BLaER1 treated with 17β-estradiol and CSF1 and Interleukin-3, amounts not matched to agents 10 nM and 100 nM (cell line): ENCODE data around the gene MGST2.
A peak's percentile ranks its signal among the peaks of the same experiment; 100 is the strongest.
"Not testable (repeated sequence)": the region's sequence is repeated elsewhere in the genome, so short reads cannot be mapped to it uniquely, and the experiment has no call there.

Experiments used
- H3K27ac ChIP-seq, 11 experiments: shearing (Covaris generic); formaldehyde crosslinking; 2 replicates each; pipeline ENCODE4 v1.8.1; 2022
- H3K27me3 ChIP-seq, 11 experiments: shearing (Covaris generic); formaldehyde crosslinking; 2 replicates each; pipeline ENCODE4 v1.8.1; 2022
- H3K36me3 ChIP-seq, 11 experiments: shearing (Covaris generic); formaldehyde crosslinking; 2 replicates each; pipeline ENCODE4 v1.8.1; 2022
- H3K4me1 ChIP-seq, 10 experiments: shearing (Covaris generic); formaldehyde crosslinking; 2 replicates each; pipeline ENCODE4 v1.8.1; 2022
- H3K4me2 ChIP-seq, 11 experiments: shearing (Covaris generic); formaldehyde crosslinking; 2 replicates each; pipeline ENCODE4 v1.8.1; 2022
- H3K4me3 ChIP-seq, 10 experiments: shearing (Covaris generic); formaldehyde crosslinking; 2 replicates each; pipeline ENCODE4 v1.8.1; 2022
- H3K9ac ChIP-seq, 11 experiments: shearing (Covaris generic); formaldehyde crosslinking; 2 replicates each; pipeline ENCODE4 v1.8.1; 2022
- H3K9me3 ChIP-seq, 11 experiments: shearing (Covaris generic); formaldehyde crosslinking; replicated peaks in 1 of 11; 2 replicates each; pipeline ENCODE4 v1.8.1; 2022
- H4K20me1 ChIP-seq, 11 experiments: shearing (Covaris generic); formaldehyde crosslinking; 2 replicates each; pipeline ENCODE4 v1.8.1; 2022
- Cebpa-rat ChIP-seq, 11 experiments: shearing (Covaris generic); IDR thresholded peaks; 2 replicates each; pipeline ENCODE4 v1.8.1; 2022

MGST2 gene

GRCh38 chr4:139629436-139630125, 36.0 kb upstream of the MGST2 start:
- no peaks in the 10 kb centered on the region for H4K20me1 ChIP-seq
- no peaks in the 10 kb centered on the region for H3K9me3 ChIP-seq
- H3K9ac ChIP-seq = no peak overlapping the region
- H3K4me3 ChIP-seq = no peak overlapping the region
- TF ChIP-seq Cebpa-rat (IDR thresholded peaks at IDR 0.05) = no peak
- no peaks in the 10 kb centered on the region for H3K36me3 ChIP-seq
- H3K4me1 ChIP-seq = peaks cover 0 to 32% (median 0%) of the 10 kb centered on the region in 10 experiments; a peak in 5 of 20 replicates
- H3K27ac ChIP-seq = no peak overlapping the region
- peak overlapping the region in 4 of 11 experiments; percentile 2 to 9 (median 5); a peak in 2 of 22 replicates for H3K4me2 ChIP-seq
- no peaks in the 10 kb centered on the region for H3K27me3 ChIP-seq

- Histone ChIP-seq H3K4me1 (peaks cover 0 to 27% (median 0%) of the 10 kb centered on the region in 10 experiments; a peak in 5 of 20 replicates), H3K27ac (no peak overlapping the region), H4K20me1 (no peaks in the 10 kb centered on the region), H3K9me3 (no peaks in the 10 kb centered on the region), H3K4me2 (no peak overlapping the region), H3K4me3 (no peak overlapping the region), H3K27me3 (no peaks in the 10 kb centered on the region), H3K9ac (no peak overlapping the region), H3K36me3 (no peaks in the 10 kb centered on the region)
- no peak for TF ChIP-seq Cebpa-rat (IDR thresholded peaks at IDR 0.05)
Measured at GRCh38 chr4:139630126-139630495, 35.5 kb upstream of the MGST2 start.

- H3K4me3 ChIP-seq = no peak overlapping the region
- H3K4me1 ChIP-seq = peaks cover 0 to 27% (median 0%) of the 10 kb centered on the region in 10 experiments; a peak in 5 of 20 replicates
- no peak overlapping the region for H3K27ac ChIP-seq
- H3K36me3 ChIP-seq = no peaks in the 10 kb centered on the region
- H3K4me2 ChIP-seq = no peak overlapping the region
- no peak for TF ChIP-seq Cebpa-rat (IDR thresholded peaks at IDR 0.05)
- no peak overlapping the region for H3K9ac ChIP-seq
- H3K27me3 ChIP-seq = no peaks in the 10 kb centered on the region
- 0 out of 22 replicates have a peak, but pooled peaks cover 0 to under 1% (median 0%) of the 10 kb centered on the region in 11 experiments for H3K9me3 ChIP-seq
- no peaks in the 10 kb centered on the region for H4K20me1 ChIP-seq
Measured at GRCh38 chr4:139630991-139631390, 34.6 kb upstream of the MGST2 start.

- H3K9ac ChIP-seq = no peak overlapping the region
- no peaks in the 10 kb centered on the region for H3K36me3 ChIP-seq
- H3K4me3 ChIP-seq = no peak overlapping the region
- TF ChIP-seq Cebpa-rat (IDR thresholded peaks at IDR 0.05) = no peak
- H3K9me3 ChIP-seq = peaks cover 0 to 8% (median 2%) of the 10 kb centered on the region in 11 experiments; a peak in 4 of 22 replicates
- no peaks in the 10 kb centered on the region for H3K27me3 ChIP-seq
- peaks cover 0 to 27% (median 0%) of the 10 kb centered on the region in 10 experiments; a peak in 5 of 20 replicates for H3K4me1 ChIP-seq
- H3K27ac ChIP-seq = no peak overlapping the region
- H4K20me1 ChIP-seq = no peaks in the 10 kb centered on the region
- H3K4me2 ChIP-seq = peak overlapping the region in 1 of 11 experiments; percentile 23; a peak in 1 of 22 replicates
Measured at GRCh38 chr4:139631791-139632190, 33.8 kb upstream of the MGST2 start.

- H3K27ac ChIP-seq, H3K36me3 ChIP-seq, H3K9ac ChIP-seq, H4K20me1 ChIP-seq, H3K27me3 ChIP-seq, H3K4me3 ChIP-seq: not testable (repeated sequence)
- peaks cover 6 to 18% (median 11%) of the 10 kb centered on the region in 11 experiments; a peak in 21 of 22 replicates for H3K9me3 ChIP-seq
- peak overlapping the region in 2 of 11 experiments; percentile 38 to 59; a peak in 4 of 22 replicates for H3K4me2 ChIP-seq
- H3K4me1 ChIP-seq = peaks cover 0 to 27% (median 0%) of the 10 kb centered on the region in 10 experiments; a peak in 5 of 20 replicates
Measured at GRCh38 chr4:139632739-139633138, 32.9 kb upstream of the MGST2 start.

GRCh38 chr4:139633195-139633594, 32.4 kb upstream of the MGST2 start:
- H4K20me1 ChIP-seq = no peaks in the 10 kb centered on the region
- peaks cover 0 to 27% (median 0%) of the 10 kb centered on the region in 10 experiments; a peak in 5 of 20 replicates for H3K4me1 ChIP-seq
- H3K4me3 ChIP-seq = no peak overlapping the region
- no peak overlapping the region for H3K27ac ChIP-seq
- H3K27me3 ChIP-seq = no peaks in the 10 kb centered on the region
- peak overlapping the region in 3 of 11 experiments; percentile 11 to 59 (median 38); a peak in 5 of 22 replicates for H3K4me2 ChIP-seq
- H3K9ac ChIP-seq = no peak overlapping the region
- H3K36me3 ChIP-seq = no peaks in the 10 kb centered on the region; a peak in 1 of 22 replicates
- H3K9me3 ChIP-seq = peaks cover 10 to 22% (median 16%) of the 10 kb centered on the region in 11 experiments
- TF ChIP-seq Cebpa-rat (IDR thresholded peaks at IDR 0.05) = no peak

GRCh38 chr4:139633661-139634060, 32.0 kb upstream of the MGST2 start:
- no peaks in the 10 kb centered on the region for H4K20me1 ChIP-seq
- H3K4me1 ChIP-seq = peaks cover 0 to 27% (median 0%) of the 10 kb centered on the region in 10 experiments; a peak in 5 of 20 replicates
- H3K27me3 ChIP-seq = no peaks in the 10 kb centered on the region
- no peaks in the 10 kb centered on the region; a peak in 1 of 22 replicates for H3K36me3 ChIP-seq
- H3K27ac ChIP-seq = no peak overlapping the region
- TF ChIP-seq Cebpa-rat (IDR thresholded peaks at IDR 0.05) = no peak
- H3K9me3 ChIP-seq = peaks cover 15 to 27% (median 20%) of the 10 kb centered on the region in 11 experiments
- no peak overlapping the region for H3K4me3 ChIP-seq
- H3K9ac ChIP-seq = no peak overlapping the region
- peak overlapping the region in 3 of 11 experiments; percentile 11 to 59 (median 38); a peak in 5 of 22 replicates for H3K4me2 ChIP-seq

- Histone ChIP-seq H3K36me3 (no peaks in the 10 kb centered on the region; a peak in 2 of 22 replicates), H3K9me3 (peaks cover 29 to 49% (median 37%) of the 10 kb centered on the region in 11 experiments), H3K4me2 (no peak overlapping the region), H3K4me3 (no peak overlapping the region), H4K20me1 (no peaks in the 10 kb centered on the region), H3K27ac (no peak overlapping the region), H3K27me3 (no peaks in the 10 kb centered on the region), H3K9ac (no peak overlapping the region), H3K4me1 (peaks cover 0 to 19% (median 0%) of the 10 kb centered on the region in 10 experiments; a peak in 3 of 20 replicates)
- no peak for TF ChIP-seq Cebpa-rat (IDR thresholded peaks at IDR 0.05)
Measured at GRCh38 chr4:139635966-139636365, 29.7 kb upstream of the MGST2 start.

GRCh38 chr4:139638306-139638705, 27.3 kb upstream of the MGST2 start:
- not testable (repeated sequence) for H3K27ac ChIP-seq, H3K36me3 ChIP-seq, H4K20me1 ChIP-seq, H3K27me3 ChIP-seq, H3K4me2 ChIP-seq, H3K9ac ChIP-seq
- peaks cover 0 to 11% (median 0%) of the 10 kb centered on the region in 10 experiments; a peak in 3 of 20 replicates for H3K4me1 ChIP-seq
- peaks cover 29 to 49% (median 37%) of the 10 kb centered on the region in 11 experiments for H3K9me3 ChIP-seq
- peak overlapping the region in 1 of 10 experiments; percentile 15; a peak in 1 of 20 replicates for H3K4me3 ChIP-seq
